Brain microvascular endothelial cell (primary cell): ENCODE results near the gene FBXO28.
A peak's percentile ranks its signal among the peaks of the same experiment; 100 is the strongest.

Source experiments
- DNase-seq: peaks from one replicate; pipeline ENCODE4 v3.0.0-alpha.2; 2020
- H3K27ac ChIP-seq: fragments of 250-450 bp; sonication (Bioruptor Pico); 2 replicates; pipeline ENCODE4 v1.5.1; 2020; ENCODE audit warnings: mild to moderate bottlenecking, moderate library complexity
- H3K27me3 ChIP-seq: fragments of 250-450 bp; sonication (Bioruptor Pico); replicated peaks from 2 replicates; pipeline ENCODE4 v1.5.1; 2020; ENCODE audit warnings: mild to moderate bottlenecking
- H3K36me3 ChIP-seq: fragments of 250-450 bp; sonication (Bioruptor Pico); replicated peaks from 2 replicates; pipeline ENCODE4 v1.5.1; 2020; ENCODE audit warnings: mild to moderate bottlenecking
- H3K4me3 ChIP-seq: 2 replicates; pipeline ENCODE4 v1.5.1; 2011; ENCODE audit warnings: low read depth, mild to moderate bottlenecking, control low read depth, low read length, moderate library complexity
- CTCF ChIP-seq: IDR thresholded peaks from 2 replicates; pipeline ENCODE4 v1.5.1; 2011; ENCODE audit warnings: low read depth, mild to moderate bottlenecking, moderate library complexity, low read length, control low read depth, inconsistent platforms; ENCODE audit errors: missing control alignments
- in situ Hi-C: cut with HindIII; loops from 2 replicates; pipeline ENCODE4 v1.10.0; 2017; ENCODE audit warnings: low sequenced_read_pairs, low pct_ligation_motif_present

The FBXO28 gene

GRCh38 chr1:224178894-224179293 is 65.0 kb downstream of the FBXO28 start:
- TF ChIP-seq CTCF: no peak
- in situ Hi-C loops: no loop called here
- DNase-seq: no peak
- Histone ChIP-seq H3K4me3 (no peak overlapping the region), H3K27me3 (no peaks in the 10 kb centered on the region), H3K36me3 (no peaks in the 10 kb centered on the region), H3K27ac (no peak overlapping the region)

GRCh38 chr1:224180783-224181452 is 67.0 kb downstream of the FBXO28 start:
- no peak for DNase-seq
- in situ Hi-C loops: no loop called here

GRCh38 chr1:224181453-224181810 is 67.5 kb downstream of the FBXO28 start:
- in situ Hi-C loops: no loop called here
- no peak for DNase-seq
- H3K36me3 ChIP-seq: peaks cover 4% of the 10 kb centered on the region
- no peak for TF ChIP-seq CTCF
- no peaks in the 10 kb centered on the region for H3K27me3 ChIP-seq
- H3K4me3 ChIP-seq: no peak overlapping the region
- no peak overlapping the region for H3K27ac ChIP-seq

More at GRCh38 chr1:224180783-224181452, 67.0 kb downstream of the FBXO28 start:
- H3K27ac ChIP-seq: no peak overlapping the region
- peaks cover 4% of the 10 kb centered on the region for H3K36me3 ChIP-seq
- no peak for TF ChIP-seq CTCF
- H3K4me3 ChIP-seq: no peak overlapping the region
- no peaks in the 10 kb centered on the region for H3K27me3 ChIP-seq

- Histone ChIP-seq H3K27me3 (no peaks in the 10 kb centered on the region), H3K36me3 (peaks cover 4% of the 10 kb centered on the region), H3K4me3 (peak overlapping the region; percentile 83), H3K27ac (peak overlapping the region; percentile 87)
- no peak for TF ChIP-seq CTCF
- no peak for DNase-seq
- in situ Hi-C loops: no loop called here
Observed at GRCh38 chr1:224182057-224182865, 68.3 kb downstream of the FBXO28 start.

- Histone ChIP-seq H3K36me3 (peaks cover 4% of the 10 kb centered on the region), H3K27ac (peak within 1 kb of the TSS; percentile 87), H3K27me3 (no peaks in the 10 kb centered on the region), H3K4me3 (peak within 1 kb of the TSS; percentile 83)
- no peak for TF ChIP-seq CTCF
- peak; percentile 62 for DNase-seq
- in situ Hi-C loops: no loop called here
Observed at GRCh38 chr1:224182866-224183590, 69.1 kb downstream of the FBXO28 start, which contains the start of gene DEGS1. Gene DEGS1 (plus strand): TSS chr1:224183240. CDS start chr1:224183337, 97 bp downstream.
